Measurements from ENCODE around the gene DCHS1.

DNA sequence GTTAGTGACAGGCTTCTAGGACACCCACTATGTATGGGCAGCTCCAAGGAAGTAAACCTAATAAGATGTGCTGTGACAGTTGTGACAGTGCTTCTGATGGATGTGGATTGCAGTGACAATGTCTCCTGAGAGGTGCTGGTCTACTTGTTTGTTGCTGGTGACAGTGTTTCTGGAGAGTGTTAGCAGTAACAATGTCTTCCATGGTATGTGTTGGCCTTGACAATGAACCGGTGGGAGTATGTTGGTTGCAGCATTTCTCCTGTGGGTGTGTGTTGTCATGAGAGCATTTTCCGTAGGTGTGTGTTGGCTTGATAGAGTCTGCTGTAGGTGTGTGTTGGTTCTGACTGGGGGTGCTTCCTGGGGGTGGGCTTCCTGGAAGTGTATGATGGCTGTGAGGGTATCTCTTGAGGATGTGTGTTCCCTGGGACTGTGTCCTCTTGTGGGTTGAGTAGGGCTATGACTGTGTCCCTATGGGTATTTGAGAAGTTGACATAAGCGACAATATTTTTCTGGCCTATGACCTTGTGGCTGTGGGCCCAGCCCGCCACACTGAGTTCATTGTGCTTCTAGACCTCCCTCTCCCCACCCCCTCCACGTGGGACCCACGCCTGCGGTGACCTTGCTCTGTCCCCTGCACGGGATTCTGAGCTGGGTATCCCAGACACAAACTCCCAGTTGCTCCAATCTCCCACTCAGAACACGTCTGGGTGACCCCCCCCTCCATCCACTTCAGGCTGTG is 1.2 kb downstream of the DCHS1 start:
- TF ChIP-seq TCF12 (IDR thresholded peaks at IDR 0.05) (no peak), TCF12 (CRISPR knock-in tag; IDR thresholded peaks at IDR 0.05) (no peak), SIN3A (IDR thresholded peaks at IDR 0.05; ENCODE audit: borderline replicate concordance, low read depth, low read length) (no peak), ZZZ3 (CRISPR knock-in tag; IDR thresholded peaks at IDR 0.05; ENCODE audit: borderline replicate concordance) (no peak), GATA4 (IDR thresholded peaks at IDR 0.05; ENCODE audit: borderline replicate concordance, low read depth) (no peak), HMG20B (CRISPR knock-in tag; conservative IDR thresholded peaks at IDR 0.05) (peak; percentile 61), IRX3 (CRISPR knock-in tag; IDR thresholded peaks at IDR 0.05; ENCODE audit: borderline replicate concordance, low read depth) (no peak), EP300 (IDR thresholded peaks at IDR 0.05; ENCODE audit: low read depth in 2 of 2, low read length in 2 of 2) (no peak), EP300 (CRISPR knock-in tag; IDR thresholded peaks at IDR 0.05; ENCODE audit: borderline replicate concordance) (no peak), ZNF737 (CRISPR knock-in tag; IDR thresholded peaks at IDR 0.05; ENCODE audit: borderline replicate concordance) (no peak), CHD4 (IDR thresholded peaks at IDR 0.05; ENCODE audit: borderline replicate concordance, low read length) (no peak), TP53 (CRISPR knock-in tag; conservative IDR thresholded peaks at IDR 0.05) (no peak)
- TF ChIP-seq, protein P1, sequence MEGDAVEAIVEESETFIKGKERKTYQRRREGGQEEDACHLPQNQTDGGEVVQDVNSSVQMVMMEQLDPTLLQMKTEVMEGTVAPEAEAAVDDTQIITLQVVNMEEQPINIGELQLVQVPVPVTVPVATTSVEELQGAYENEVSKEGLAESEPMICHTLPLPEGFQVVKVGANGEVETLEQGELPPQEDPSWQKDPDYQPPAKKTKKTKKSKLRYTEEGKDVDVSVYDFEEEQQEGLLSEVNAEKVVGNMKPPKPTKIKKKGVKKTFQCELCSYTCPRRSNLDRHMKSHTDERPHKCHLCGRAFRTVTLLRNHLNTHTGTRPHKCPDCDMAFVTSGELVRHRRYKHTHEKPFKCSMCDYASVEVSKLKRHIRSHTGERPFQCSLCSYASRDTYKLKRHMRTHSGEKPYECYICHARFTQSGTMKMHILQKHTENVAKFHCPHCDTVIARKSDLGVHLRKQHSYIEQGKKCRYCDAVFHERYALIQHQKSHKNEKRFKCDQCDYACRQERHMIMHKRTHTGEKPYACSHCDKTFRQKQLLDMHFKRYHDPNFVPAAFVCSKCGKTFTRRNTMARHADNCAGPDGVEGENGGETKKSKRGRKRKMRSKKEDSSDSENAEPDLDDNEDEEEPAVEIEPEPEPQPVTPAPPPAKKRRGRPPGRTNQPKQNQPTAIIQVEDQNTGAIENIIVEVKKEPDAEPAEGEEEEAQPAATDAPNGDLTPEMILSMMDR (CRISPR knock-in tag; IDR thresholded peaks at IDR 0.05), result no peak
- TF ChIP-seq, protein P2, sequence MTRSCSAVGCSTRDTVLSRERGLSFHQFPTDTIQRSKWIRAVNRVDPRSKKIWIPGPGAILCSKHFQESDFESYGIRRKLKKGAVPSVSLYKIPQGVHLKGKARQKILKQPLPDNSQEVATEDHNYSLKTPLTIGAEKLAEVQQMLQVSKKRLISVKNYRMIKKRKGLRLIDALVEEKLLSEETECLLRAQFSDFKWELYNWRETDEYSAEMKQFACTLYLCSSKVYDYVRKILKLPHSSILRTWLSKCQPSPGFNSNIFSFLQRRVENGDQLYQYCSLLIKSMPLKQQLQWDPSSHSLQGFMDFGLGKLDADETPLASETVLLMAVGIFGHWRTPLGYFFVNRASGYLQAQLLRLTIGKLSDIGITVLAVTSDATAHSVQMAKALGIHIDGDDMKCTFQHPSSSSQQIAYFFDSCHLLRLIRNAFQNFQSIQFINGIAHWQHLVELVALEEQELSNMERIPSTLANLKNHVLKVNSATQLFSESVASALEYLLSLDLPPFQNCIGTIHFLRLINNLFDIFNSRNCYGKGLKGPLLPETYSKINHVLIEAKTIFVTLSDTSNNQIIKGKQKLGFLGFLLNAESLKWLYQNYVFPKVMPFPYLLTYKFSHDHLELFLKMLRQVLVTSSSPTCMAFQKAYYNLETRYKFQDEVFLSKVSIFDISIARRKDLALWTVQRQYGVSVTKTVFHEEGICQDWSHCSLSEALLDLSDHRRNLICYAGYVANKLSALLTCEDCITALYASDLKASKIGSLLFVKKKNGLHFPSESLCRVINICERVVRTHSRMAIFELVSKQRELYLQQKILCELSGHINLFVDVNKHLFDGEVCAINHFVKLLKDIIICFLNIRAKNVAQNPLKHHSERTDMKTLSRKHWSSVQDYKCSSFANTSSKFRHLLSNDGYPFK (CRISPR knock-in tag; IDR thresholded peaks at IDR 0.05; ENCODE audit: borderline replicate concordance), result no peak
